GM21576 (cell line): ENCODE results near the gene INTS6.

Source experiments
- ATAC-seq: cut with Tn5 transposase; IDR thresholded peaks from one replicate; pipeline ENCODE4 v1.9.1; 2021; ENCODE audit warnings: mild to moderate bottlenecking, moderate library complexity; ENCODE audit not compliant: unreplicated experiment

The INTS6 gene

GRCh38 chr13:51347099-51347498, 105.7 kb downstream of the INTS6 start:
- ATAC-seq: no peak

GRCh38 chr13:51346397-51346796, 106.4 kb downstream of the INTS6 start:
- ATAC-seq: peak; percentile 56

GRCh38 chr13:51343475-51343874, 109.4 kb downstream of the INTS6 start:
- ATAC-seq: no peak

GRCh38 chr13:51342706-51343105, 110.1 kb downstream of the INTS6 start:
- ATAC-seq: no peak

- no peak for ATAC-seq
These were observed 111.0 kb downstream of the INTS6 start for GRCh38 chr13:51341791-51342190.

- no peak for ATAC-seq
These were observed 111.6 kb downstream of the INTS6 start for GRCh38 chr13:51341232-51341631.

GRCh38 chr13:51339952-51340732, 112.7 kb downstream of the INTS6 start:
- no peak for ATAC-seq

- ATAC-seq: no peak
These were observed 113.5 kb downstream of the INTS6 start, which contains the start of gene SERPINE3 for GRCh38 chr13:51339354-51339753. Gene SERPINE3 (plus strand): TSS chr13:51339691. CDS start chr13:51341092, 1,401 bp downstream.

- ATAC-seq: no peak
These were observed 116.1 kb downstream of the INTS6 start for GRCh38 chr13:51336746-51337145.

GRCh38 chr13:51333826-51334225, 119.0 kb downstream of the INTS6 start:
- no peak for ATAC-seq

GRCh38 chr13:51333421-51333820, 119.4 kb downstream of the INTS6 start:
- no peak for ATAC-seq

- ATAC-seq: no peak
These were observed 120.1 kb downstream of the INTS6 start for GRCh38 chr13:51332566-51333361.

- no peak for ATAC-seq
These were observed 121.4 kb downstream of the INTS6 start for GRCh38 chr13:51331354-51331861.

- no peak for ATAC-seq
These were observed 122.0 kb downstream of the INTS6 start for GRCh38 chr13:51330791-51331190.

- ATAC-seq: no peak
These were observed 123.2 kb downstream of the INTS6 start for GRCh38 chr13:51329606-51330005.

- no peak for ATAC-seq
These were observed 124.3 kb downstream of the INTS6 start for GRCh38 chr13:51328488-51328887.

- ATAC-seq: no peak
These were observed 124.9 kb downstream of the INTS6 start for GRCh38 chr13:51327961-51328360.

GRCh38 chr13:51326777-51327176, 126.1 kb downstream of the INTS6 start:
- ATAC-seq: no peak

GRCh38 chr13:51325837-51326236, 127.0 kb downstream of the INTS6 start:
- no peak for ATAC-seq

- no peak for ATAC-seq
These were observed 128.0 kb downstream of the INTS6 start for GRCh38 chr13:51324714-51325420.

- no peak for ATAC-seq
These were observed 128.9 kb downstream of the INTS6 start for GRCh38 chr13:51323824-51324511.
